Ishikawa (cell line): Measurements from ENCODE around the gene BTNL9.

Experiments
- CEBPB ChIP-seq: IDR thresholded peaks from 2 replicates; pipeline ENCODE4 v1.6.1; 2012
- CREB1 ChIP-seq: IDR thresholded peaks from 2 replicates; pipeline ENCODE4 v1.6.1; 2012; ENCODE audit warnings: low read depth
- EGR1 ChIP-seq: IDR thresholded peaks from 2 replicates; pipeline ENCODE4 v1.6.1; 2012
- EP300 ChIP-seq: IDR thresholded peaks from 2 replicates; pipeline ENCODE4 v1.6.1; 2012; ENCODE audit warnings: borderline replicate concordance
- FOXM1 ChIP-seq: IDR thresholded peaks from 2 replicates; pipeline ENCODE4 v1.6.1; 2012; ENCODE audit warnings: low read depth, borderline replicate concordance
- NFIC ChIP-seq: IDR thresholded peaks from 2 replicates; pipeline ENCODE4 v1.6.1; 2012
- RAD21 ChIP-seq: IDR thresholded peaks from 2 replicates; pipeline ENCODE4 v1.6.1; 2012; ENCODE audit warnings: low read depth
- TAF1 ChIP-seq: IDR thresholded peaks from 2 replicates; pipeline ENCODE4 v1.6.1; 2012; ENCODE audit warnings: low read depth, mild to moderate bottlenecking
- TCF12 ChIP-seq: IDR thresholded peaks from 2 replicates; pipeline ENCODE4 v1.6.1; 2012; ENCODE audit warnings: low read depth
- TEAD4 ChIP-seq: IDR thresholded peaks from 2 replicates; pipeline ENCODE4 v1.6.1; 2012
- YY1 ChIP-seq: IDR thresholded peaks from 2 replicates; pipeline ENCODE4 v1.6.1; 2012; ENCODE audit warnings: low read depth
- ZBTB7A ChIP-seq: IDR thresholded peaks from 2 replicates; pipeline ENCODE4 v1.6.1; 2012; ENCODE audit warnings: low read depth
- TF ChIP-seq, protein P1 (sequence below): IDR thresholded peaks from 2 replicates; pipeline ENCODE4 v1.6.1; 2012
- TF ChIP-seq, protein P2 (sequence below): IDR thresholded peaks from 2 replicates; pipeline ENCODE4 v1.6.1; 2012; ENCODE audit warnings: low read depth, mild to moderate bottlenecking
- TF ChIP-seq, protein P3 (sequence below): IDR thresholded peaks from 2 replicates; pipeline ENCODE4 v1.6.1; 2012

Gene BTNL9

DNA sequence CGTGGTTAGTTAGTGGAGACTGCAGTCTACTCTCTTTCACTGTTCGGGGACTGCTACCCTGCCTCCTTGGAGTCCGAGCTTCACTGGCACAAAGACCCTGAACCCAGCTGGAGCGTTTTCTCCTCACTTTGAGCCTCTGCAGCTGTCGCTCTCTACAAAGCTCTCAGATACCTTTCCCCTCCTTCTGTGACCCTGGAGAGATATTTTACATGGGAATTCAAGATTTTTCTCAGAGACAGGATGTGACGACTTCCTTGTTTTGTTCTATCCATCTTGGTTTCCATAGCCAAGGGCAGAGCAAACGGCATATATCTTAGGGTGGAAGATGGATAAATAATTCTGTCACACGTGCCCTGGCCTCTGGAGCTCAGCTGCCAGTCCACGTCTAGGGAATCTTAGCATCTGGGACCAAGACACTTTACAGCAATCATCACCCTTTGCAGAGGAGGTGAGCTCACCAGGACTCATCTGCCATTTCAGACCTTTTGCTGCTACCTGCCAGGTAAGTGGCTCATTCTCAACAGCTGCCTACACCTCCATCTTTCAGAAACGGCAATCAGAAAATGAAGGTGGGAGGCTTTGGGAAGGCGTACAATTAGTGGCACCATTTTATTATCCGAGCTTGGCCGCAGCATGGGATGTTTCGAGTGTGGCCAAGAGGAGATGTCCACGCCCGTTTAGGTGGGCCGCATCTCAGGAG is at the start of gene BTNL9:
Gene BTNL9 (plus strand): TSS at position 336 of the 700 bp plus-strand sequence. CDS start 5,224 bp downstream, outside the sequence.
- TF ChIP-seq RAD21, result no peak
- no peak for TF ChIP-seq TCF12
- TF ChIP-seq, protein P1, sequence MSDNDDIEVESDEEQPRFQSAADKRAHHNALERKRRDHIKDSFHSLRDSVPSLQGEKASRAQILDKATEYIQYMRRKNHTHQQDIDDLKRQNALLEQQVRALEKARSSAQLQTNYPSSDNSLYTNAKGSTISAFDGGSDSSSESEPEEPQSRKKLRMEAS, result no peak
- TF ChIP-seq EGR1, result no peak
- TF ChIP-seq NFIC, result no peak
- no peak for TF ChIP-seq TEAD4

DNA sequence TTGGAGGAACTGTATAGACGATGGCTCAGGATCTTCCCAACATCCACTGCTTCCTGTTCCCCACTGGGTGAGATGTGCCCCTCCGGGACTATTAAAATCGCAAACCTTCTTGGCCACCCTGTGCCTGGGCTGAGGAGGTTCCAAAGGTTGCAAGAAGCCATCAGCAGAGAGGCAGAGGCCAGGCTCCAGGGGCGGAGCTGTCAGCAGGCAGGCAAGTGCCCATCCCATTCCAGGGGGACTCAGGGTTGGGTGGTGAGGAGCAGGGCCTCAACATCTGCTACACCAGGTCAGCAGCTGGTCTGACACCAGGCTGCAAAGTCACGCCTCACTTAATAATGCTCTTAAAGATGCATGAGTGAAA is 49.2 kb upstream of the BTNL9 start:
- no peak for TF ChIP-seq EGR1
- TF ChIP-seq CREB1, result no peak

DNA sequence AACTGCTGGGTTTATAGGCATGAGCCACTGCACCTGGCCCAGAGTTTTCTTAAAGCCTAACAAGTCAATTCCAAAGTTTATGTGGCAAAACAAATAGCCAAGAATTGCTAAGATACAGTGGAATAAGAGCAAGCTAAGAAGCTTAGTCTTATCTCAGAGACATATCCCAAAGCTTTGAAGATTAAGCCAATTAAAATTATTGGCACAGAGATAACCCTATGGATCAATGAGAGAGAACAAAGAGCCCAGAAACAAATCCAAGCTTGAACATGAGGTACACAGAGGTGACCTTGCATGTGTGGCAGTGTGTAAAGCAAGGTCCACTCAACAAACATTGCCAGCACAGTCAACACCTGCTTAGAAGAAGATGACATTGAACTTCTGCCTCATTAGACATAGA is 38.1 kb upstream of the BTNL9 start:
- TF ChIP-seq CREB1, result no peak
- no peak for TF ChIP-seq CEBPB
- no peak for TF ChIP-seq NFIC
- TF ChIP-seq, protein P2, sequence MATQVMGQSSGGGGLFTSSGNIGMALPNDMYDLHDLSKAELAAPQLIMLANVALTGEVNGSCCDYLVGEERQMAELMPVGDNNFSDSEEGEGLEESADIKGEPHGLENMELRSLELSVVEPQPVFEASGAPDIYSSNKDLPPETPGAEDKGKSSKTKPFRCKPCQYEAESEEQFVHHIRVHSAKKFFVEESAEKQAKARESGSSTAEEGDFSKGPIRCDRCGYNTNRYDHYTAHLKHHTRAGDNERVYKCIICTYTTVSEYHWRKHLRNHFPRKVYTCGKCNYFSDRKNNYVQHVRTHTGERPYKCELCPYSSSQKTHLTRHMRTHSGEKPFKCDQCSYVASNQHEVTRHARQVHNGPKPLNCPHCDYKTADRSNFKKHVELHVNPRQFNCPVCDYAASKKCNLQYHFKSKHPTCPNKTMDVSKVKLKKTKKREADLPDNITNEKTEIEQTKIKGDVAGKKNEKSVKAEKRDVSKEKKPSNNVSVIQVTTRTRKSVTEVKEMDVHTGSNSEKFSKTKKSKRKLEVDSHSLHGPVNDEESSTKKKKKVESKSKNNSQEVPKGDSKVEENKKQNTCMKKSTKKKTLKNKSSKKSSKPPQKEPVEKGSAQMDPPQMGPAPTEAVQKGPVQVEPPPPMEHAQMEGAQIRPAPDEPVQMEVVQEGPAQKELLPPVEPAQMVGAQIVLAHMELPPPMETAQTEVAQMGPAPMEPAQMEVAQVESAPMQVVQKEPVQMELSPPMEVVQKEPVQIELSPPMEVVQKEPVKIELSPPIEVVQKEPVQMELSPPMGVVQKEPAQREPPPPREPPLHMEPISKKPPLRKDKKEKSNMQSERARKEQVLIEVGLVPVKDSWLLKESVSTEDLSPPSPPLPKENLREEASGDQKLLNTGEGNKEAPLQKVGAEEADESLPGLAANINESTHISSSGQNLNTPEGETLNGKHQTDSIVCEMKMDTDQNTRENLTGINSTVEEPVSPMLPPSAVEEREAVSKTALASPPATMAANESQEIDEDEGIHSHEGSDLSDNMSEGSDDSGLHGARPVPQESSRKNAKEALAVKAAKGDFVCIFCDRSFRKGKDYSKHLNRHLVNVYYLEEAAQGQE, result no peak
- TF ChIP-seq, protein P3, sequence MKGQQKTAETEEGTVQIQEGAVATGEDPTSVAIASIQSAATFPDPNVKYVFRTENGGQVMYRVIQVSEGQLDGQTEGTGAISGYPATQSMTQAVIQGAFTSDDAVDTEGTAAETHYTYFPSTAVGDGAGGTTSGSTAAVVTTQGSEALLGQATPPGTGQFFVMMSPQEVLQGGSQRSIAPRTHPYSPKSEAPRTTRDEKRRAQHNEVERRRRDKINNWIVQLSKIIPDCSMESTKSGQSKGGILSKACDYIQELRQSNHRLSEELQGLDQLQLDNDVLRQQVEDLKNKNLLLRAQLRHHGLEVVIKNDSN, result no peak
- TF ChIP-seq EP300, result no peak
- no peak for TF ChIP-seq TEAD4
- TF ChIP-seq FOXM1, result no peak
- no peak for TF ChIP-seq EGR1
- TF ChIP-seq RAD21, result no peak
- no peak for TF ChIP-seq YY1
- no peak for TF ChIP-seq ZBTB7A
- no peak for TF ChIP-seq TCF12
- no peak for TF ChIP-seq TAF1
- TF ChIP-seq, protein P1, result no peak

DNA sequence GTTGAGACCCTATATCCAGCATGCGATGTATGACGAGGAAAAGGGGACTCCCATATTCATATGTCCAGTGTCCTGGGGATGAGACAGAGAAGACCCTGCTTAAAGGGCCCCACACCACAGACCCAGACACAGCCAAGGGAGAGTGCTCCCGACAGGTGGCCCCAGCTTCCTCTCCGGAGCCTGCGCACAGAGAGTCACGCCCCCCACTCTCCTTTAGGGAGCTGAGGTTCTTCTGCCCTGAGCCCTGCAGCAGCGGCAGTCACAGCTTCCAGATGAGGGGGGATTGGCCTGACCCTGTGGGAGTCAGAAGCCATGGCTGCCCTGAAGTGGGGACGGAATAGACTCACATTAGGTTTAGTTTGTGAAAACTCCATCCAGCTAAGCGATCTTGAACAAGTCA is 34.3 kb upstream of the BTNL9 start:
- TF ChIP-seq EGR1 (no peak), FOXM1 (no peak), RAD21 (no peak), TEAD4 (no peak), CEBPB (no peak), EP300 (no peak), CREB1 (no peak), ZBTB7A (no peak), TAF1 (no peak), YY1 (no peak)
- TF ChIP-seq, protein P2, result no peak
- TF ChIP-seq, protein P3, result no peak
- TF ChIP-seq, protein P1, result no peak

DNA sequence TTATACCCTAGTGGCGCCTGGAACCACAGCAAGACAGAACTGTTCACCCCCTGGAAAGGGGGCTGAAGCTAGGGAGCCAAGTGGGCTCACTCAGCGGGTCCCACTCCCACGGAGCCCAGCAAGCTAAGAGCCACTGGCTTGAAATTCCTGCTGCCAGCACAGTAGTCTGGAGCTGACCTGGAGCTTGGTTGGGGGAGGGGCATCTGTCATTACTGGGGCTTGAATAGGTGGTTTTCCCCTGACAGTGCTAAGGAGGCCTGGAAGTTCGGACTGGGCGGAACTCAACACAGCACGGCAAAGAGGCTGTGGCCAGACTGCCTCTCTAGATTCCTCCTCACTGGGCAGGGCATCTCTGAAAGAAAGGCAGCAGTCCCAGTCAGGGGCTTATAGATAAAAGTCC is 31.9 kb upstream of the BTNL9 start:
- no peak for TF ChIP-seq EP300
- TF ChIP-seq NFIC, result no peak
- TF ChIP-seq TEAD4, result no peak
- no peak for TF ChIP-seq TCF12
- TF ChIP-seq, protein P2, result no peak
- no peak for TF ChIP-seq YY1
- no peak for TF ChIP-seq TAF1
- TF ChIP-seq ZBTB7A, result no peak
- no peak for TF ChIP-seq CEBPB
